Transverse colon (tissue), 4 donors: ENCODE data around the gene ARCN1.

Experiments
- CTCF ChIP-seq, 5 experiments: fragments of 200-600 bp in 3 of 5; fragments of 450-650 bp in 2 of 5; sonication (generic) in 3 of 5; IDR thresholded peaks; 1 replicate in 2 of 5; 2 replicates in 3 of 5; pipeline ENCODE4 v1.5.1; 2016 to 2017; ENCODE audit warnings: antibody characterized with exemption in 5 of 5, inconsistent platforms in 3 of 5, mild to moderate bottlenecking in 2 of 5, moderate library complexity in 1 of 5
- POLR2A ChIP-seq: fragments of 450-650 bp; IDR thresholded peaks from one replicate; pipeline ENCODE4 v1.6.1; 2016; ENCODE audit warnings: antibody characterized with exemption, mild to moderate bottlenecking, moderate library complexity
- POLR2AphosphoS5 ChIP-seq, 3 donors: sonication (generic); formaldehyde crosslinking; IDR thresholded peaks; one replicate each; pipeline ENCODE4 v1.6.1; 2016; ENCODE audit warnings: antibody characterized with exemption in 3 of 3

- no peak for TF ChIP-seq CTCF (IDR thresholded peaks at IDR 0.05)
- TF ChIP-seq POLR2A = no peak
- TF ChIP-seq POLR2AphosphoS5 (IDR thresholded peaks at IDR 0.05) = no peak
Observed at GRCh38 chr11:118587952-118588351, 15.7 kb downstream of the ARCN1 start.
